GM18517 (cell line): ENCODE measurements around the gene PTPRT.

Experiments
- ATAC-seq: cut with Tn5 transposase; IDR thresholded peaks from one replicate; pipeline ENCODE4 v1.9.1; 2021; ENCODE audit warnings: mild to moderate bottlenecking, moderate library complexity; ENCODE audit not compliant: unreplicated experiment

Gene PTPRT

GRCh38 chr20:42846784-42847490 lies 342.8 kb downstream of the PTPRT start:
- no peak for ATAC-seq

GRCh38 chr20:42844751-42845150 lies 345.0 kb downstream of the PTPRT start:
- no peak for ATAC-seq

GRCh38 chr20:42837456-42837855 lies 352.2 kb downstream of the PTPRT start:
- no peak for ATAC-seq

GRCh38 chr20:42836339-42836738 lies 353.4 kb downstream of the PTPRT start:
- no peak for ATAC-seq

GRCh38 chr20:42807876-42808275 lies 381.8 kb downstream of the PTPRT start:
- ATAC-seq = no peak

GRCh38 chr20:42795111-42795695 lies 394.5 kb downstream of the PTPRT start:
- no peak for ATAC-seq

- ATAC-seq = no peak
Measured at GRCh38 chr20:42792052-42792451, 397.7 kb downstream of the PTPRT start.

- no peak for ATAC-seq
Measured at GRCh38 chr20:42790111-42790510, 399.6 kb downstream of the PTPRT start.

- no peak for ATAC-seq
Measured at GRCh38 chr20:42788707-42789106, 401.0 kb downstream of the PTPRT start.

- no peak for ATAC-seq
Measured at GRCh38 chr20:42785041-42785440, 404.7 kb downstream of the PTPRT start.

- no peak for ATAC-seq
Measured at GRCh38 chr20:42779216-42779615, 410.5 kb downstream of the PTPRT start.

GRCh38 chr20:42775866-42776265 lies 413.8 kb downstream of the PTPRT start:
- no peak for ATAC-seq

GRCh38 chr20:42775037-42775436 lies 414.7 kb downstream of the PTPRT start:
- no peak for ATAC-seq

GRCh38 chr20:42763015-42763414 lies 426.7 kb downstream of the PTPRT start:
- ATAC-seq = no peak

GRCh38 chr20:42756991-42757390 lies 432.7 kb downstream of the PTPRT start:
- no peak for ATAC-seq

GRCh38 chr20:42754706-42755105 lies 435.0 kb downstream of the PTPRT start:
- no peak for ATAC-seq

- ATAC-seq = no peak
Measured at GRCh38 chr20:42752620-42753019, 437.1 kb downstream of the PTPRT start.

- no peak for ATAC-seq
Measured at GRCh38 chr20:42749556-42749955, 440.1 kb downstream of the PTPRT start.

GRCh38 chr20:42747765-42748411 lies 441.8 kb downstream of the PTPRT start:
- no peak for ATAC-seq

- no peak for ATAC-seq
Measured at GRCh38 chr20:42744756-42745465, 444.8 kb downstream of the PTPRT start.

GRCh38 chr20:42742926-42743325 lies 446.8 kb downstream of the PTPRT start:
- no peak for ATAC-seq

GRCh38 chr20:42741906-42742305 lies 447.8 kb downstream of the PTPRT start:
- no peak for ATAC-seq
